Gastroesophageal sphincter (tissue), 3 donors: ENCODE data around the gene DDX5.

Source experiments
- CTCF ChIP-seq, 4 experiments: fragments of 200-600 bp in 2 of 4; fragments of 450-650 bp in 2 of 4; sonication (generic) in 1 of 4; IDR thresholded peaks; one replicate each; pipeline ENCODE4 v1.5.1; 2017 to 2019; ENCODE audit warnings: antibody characterized with exemption in 4 of 4, mild to moderate bottlenecking in 2 of 4, moderate library complexity in 2 of 4
- EP300 ChIP-seq: sonication (generic); formaldehyde crosslinking; IDR thresholded peaks from one replicate; pipeline ENCODE4 v1.6.1; 2017; ENCODE audit warnings: antibody characterized with exemption, mild to moderate bottlenecking
- POLR2A ChIP-seq, 2 donors: fragments of 450-650 bp; IDR thresholded peaks; one replicate each; pipeline ENCODE4 v1.6.1; 2017; ENCODE audit warnings: antibody characterized with exemption in 2 of 2, mild to moderate bottlenecking in 2 of 2, moderate library complexity in 1 of 2
- POLR2AphosphoS5 ChIP-seq: sonication (generic); formaldehyde crosslinking; IDR thresholded peaks from one replicate; pipeline ENCODE4 v1.6.1; 2017; ENCODE audit warnings: antibody characterized with exemption

- TF ChIP-seq POLR2AphosphoS5 (no peak), CTCF (IDR thresholded peaks at IDR 0.05) (no peak), POLR2A (IDR thresholded peaks at IDR 0.05) (no peak), EP300 (no peak)
These were observed 35.5 kb downstream of the DDX5 start for GRCh38 chr17:64470625-64471024.
